Muscle of arm (tissue), 12 donors: ENCODE measurements around the gene CCDC74B. TPM values are rescaled to one million over a fixed set of nuclear protein-coding genes. Genes with fewer than 3 reads are reported as not detected.
"Not testable (repeated sequence)": the region's sequence is repeated elsewhere in the genome, so short reads cannot be mapped to it uniquely, and the experiment has no call there.

Experiments used
- DNase-seq: peaks from one replicate; pipeline ENCODE4 v3.0.0-alpha.2; 2013
- polyA plus RNA-seq, 12 donors: library from polyadenylated mRNA; unstranded; fragments of 120-200 nt; gene quantifications; one replicate each; pipeline ENCODE4 v1.2.1, GENCODE V29; 2013; ENCODE audit not compliant: insufficient read length in 12 of 12

The CCDC74B gene
- polyA plus RNA-seq, 12 donors: 0.45 to 5.2 (median 1.2) TPM; not detected in 2

- DNase-seq: not testable (repeated sequence)
Measured at GRCh38 chr2:130102597-130103363, 42.1 kb downstream of the CCDC74B start.

Other genes starting within 250 kb of the CCDC74B start
- 1 to 10 TPM in 1 of 12 donors, under 1 TPM in 9, not detected in 2; 0.24 to 1.2 (median 0.66) TPM for gene RAB6C, start 165.4 kb downstream of the CCDC74B start, polyA plus RNA-seq
- gene POTEF, start 15.9 kb downstream of the CCDC74B start, polyA plus RNA-seq: under 1 TPM in 5 of 12 donors, not detected in 7; 0.06 to 0.30 (median 0.11) TPM
- 10 to 100 TPM in 11 of 12 donors, not detected in 1; 34.4 to 63.5 (median 36.8) TPM for gene SMPD4, start 36.5 kb upstream of the CCDC74B start, polyA plus RNA-seq
- 100 to 1,000 TPM in 4 of 12 donors, 10 to 100 TPM in 7, not detected in 1; 61.5 to 155 (median 94.9) TPM for gene MZT2B, start 37.1 kb upstream of the CCDC74B start, polyA plus RNA-seq
- under 1 TPM in 1 of 12 donors, not detected in 11; 0.25 TPM for gene TUBA3E, start 53.3 kb upstream of the CCDC74B start, polyA plus RNA-seq
- gene IMP4, start 197.8 kb upstream of the CCDC74B start, polyA plus RNA-seq: 10 to 100 TPM in 11 of 12 donors, not detected in 1; 34.0 to 60.2 (median 38.5) TPM
- gene PTPN18, start 210.9 kb upstream of the CCDC74B start, polyA plus RNA-seq: 10 to 100 TPM in 11 of 12 donors, not detected in 1; 15.4 to 41.5 (median 18.8) TPM